Measurements from ENCODE around the gene NAV2.
A peak's percentile ranks its signal among the peaks of the same experiment; 100 is the strongest.

The NAV2 gene

GRCh38 chr11:19718951-19719350 is 6.3 kb downstream of the NAV2 start:
- DNase-seq, result no peak

DNA sequence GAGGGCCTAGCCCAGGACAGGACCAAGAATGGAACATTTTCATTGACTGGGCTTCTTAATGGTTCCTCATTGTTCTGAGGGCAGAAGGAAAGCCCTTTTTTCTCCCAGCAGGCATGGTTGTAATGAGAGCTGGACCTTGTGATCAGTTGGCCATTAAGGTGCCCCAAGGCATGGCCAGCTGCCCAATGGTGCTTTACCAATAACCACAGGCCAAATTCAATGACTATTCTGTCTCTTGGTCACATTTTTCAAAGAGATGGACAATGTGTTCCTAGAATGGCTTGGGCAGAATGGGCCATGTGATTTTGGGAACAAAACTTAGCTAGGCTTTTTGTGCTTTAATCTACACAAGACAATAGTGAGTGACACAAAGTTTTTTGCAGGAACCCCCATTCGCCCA is 7.3 kb downstream of the NAV2 start:
- no peak for DNase-seq

DNA sequence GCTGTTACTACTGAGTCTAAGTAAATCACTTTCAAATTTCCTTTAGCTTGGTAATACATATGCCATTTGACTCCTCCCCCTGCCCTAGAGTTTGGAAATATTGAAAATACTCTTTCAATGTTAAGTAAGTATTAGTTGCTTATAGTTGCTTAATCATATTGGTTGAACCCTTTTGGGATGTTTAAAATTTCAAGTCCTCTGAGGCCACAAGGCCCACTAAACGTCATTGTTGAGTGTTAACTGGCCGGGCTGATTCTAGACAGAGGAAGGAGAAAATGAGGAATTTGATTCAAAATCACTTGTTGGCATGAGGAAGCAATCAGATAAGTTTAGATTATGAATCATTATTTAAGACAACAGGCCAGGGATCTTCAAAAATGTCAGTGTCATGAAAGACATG is 8.5 kb downstream of the NAV2 start:
- DNase-seq, result no peak

DNA sequence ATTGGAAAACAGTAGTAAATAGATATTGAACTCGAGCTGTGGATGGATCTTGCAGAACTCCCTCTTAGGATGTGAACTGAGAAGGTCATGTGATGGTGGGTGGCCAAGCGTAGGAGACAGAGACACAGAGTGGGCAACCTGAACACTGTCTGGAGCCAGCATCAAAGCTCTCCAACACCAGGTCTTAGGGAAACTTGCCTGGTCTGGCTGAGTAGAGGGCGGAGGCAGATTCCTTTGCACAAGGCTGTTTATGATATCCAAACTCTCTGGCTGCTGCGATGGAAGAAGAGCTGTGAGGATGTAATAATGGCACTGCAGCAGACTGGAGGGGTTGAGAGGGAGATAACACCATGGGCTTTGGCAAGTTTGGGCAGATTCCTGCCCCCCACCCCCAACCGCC is 10.1 kb downstream of the NAV2 start:
- no peak for DNase-seq

DNA sequence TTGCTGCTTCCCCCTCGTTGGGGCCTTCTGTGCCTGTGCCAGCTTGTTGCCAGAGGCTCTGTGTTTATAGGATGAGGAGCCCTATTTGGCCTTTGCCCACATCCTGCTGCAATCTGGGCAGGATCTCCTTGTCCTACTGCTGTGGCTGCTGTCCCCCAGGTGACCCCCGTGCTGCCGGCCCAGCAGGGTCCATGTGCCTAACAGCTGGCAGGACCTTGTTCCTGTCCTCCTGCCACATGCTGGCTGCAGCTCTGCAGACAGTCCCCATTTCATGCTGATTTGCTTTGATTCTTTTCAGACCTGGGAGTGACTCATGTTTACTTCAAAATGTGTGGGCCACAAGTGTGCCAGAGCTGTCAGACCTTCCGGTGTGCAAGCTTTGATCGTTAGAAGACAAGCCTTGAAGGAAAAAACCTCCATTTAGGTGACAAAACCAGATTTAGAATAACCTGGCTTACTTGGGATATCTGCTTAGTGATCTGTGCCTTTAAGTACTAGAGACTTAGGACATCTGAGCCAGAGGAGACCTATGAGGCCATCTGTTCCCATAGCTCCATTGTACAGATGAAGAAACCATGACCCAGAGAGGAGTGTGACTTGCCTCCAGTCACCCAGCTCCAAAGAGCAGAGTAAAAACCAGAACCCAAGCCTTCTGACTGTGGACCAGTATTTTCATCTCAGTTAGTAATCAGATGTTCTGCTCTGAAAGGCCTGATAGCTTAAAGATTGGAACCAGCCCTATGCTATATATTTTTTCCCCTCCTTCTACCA is 11.1 kb downstream of the NAV2 start:
- DNase-seq, result peak in 1 of 2 donors; percentile 16

DNA sequence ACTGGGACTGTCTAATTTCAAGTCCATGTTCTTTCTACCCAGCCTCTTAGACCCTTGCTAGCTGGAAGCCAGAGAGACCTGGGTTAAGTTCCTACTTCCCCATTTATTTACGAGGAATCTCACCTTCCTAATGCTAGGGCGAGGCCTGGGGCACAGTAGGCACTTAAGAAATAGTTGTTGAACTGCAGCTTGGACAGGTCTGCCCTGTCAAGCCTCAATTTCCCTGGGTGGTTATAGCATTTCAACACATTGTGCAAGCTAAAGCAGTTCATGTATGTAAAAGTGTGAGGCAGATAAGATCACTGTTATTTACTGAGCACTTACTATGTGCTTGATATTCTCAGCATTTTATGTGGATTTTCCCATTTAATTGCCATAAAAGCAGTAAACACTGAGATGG is 12.1 kb downstream of the NAV2 start:
- DNase-seq, result no peak

DNA sequence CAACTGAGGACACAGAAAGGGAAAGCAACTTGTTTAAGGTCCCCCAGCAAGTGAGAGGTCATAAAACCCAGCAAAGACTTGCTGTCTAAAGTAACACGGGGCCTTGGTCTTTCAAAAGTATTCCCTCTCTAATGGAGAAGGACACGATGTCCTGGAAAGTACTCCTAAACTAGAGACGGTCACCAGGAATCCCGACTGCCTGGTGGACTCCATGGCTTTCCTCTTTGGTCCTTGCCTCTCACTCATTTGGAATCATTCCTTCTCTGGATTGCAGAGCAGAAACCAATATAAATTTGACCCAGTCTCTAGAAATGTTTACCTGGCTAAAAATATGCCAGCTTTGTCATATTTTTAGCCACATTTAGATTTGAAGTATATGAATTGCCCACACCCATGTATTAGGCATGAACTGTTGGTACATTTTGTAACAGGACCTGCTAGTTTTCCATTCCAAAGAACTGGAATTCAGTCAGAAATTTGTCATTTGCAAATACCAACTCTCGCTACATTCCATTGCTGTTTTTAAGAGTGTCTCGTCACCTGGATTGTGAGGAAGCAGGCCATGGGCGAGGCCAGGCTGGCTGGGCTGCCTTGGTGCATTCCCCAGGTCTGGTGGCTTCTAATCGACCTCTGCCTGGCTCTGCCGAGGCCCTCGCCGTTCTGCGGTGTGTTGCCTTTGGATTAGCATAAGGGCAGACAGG is 12.9 kb downstream of the NAV2 start:
- DNase-seq, result no peak

DNA sequence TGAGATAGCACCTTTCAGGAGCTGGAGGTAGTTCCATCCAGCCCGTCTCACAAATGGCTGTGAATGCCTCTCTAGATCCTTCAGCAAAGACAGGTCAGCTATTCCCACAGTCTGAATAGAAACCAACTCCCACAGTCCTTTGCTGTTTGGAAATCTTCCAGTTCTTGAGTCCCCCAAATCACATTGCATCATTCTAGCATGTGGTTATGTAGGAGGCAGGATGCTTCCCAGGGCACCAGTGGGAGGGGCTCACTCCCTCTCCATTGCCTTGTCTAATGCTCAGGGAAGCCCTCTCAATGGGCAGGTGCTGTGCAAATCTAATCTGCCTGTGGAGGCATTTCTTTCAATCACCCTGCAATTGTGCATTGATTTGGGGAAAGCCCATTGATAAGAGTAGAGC is 14.6 kb downstream of the NAV2 start:
- DNase-seq, result no peak

- DNase-seq, result no peak
Measured at GRCh38 chr11:19728436-19728835, 15.8 kb downstream of the NAV2 start.

GRCh38 chr11:19729141-19729540 is 16.5 kb downstream of the NAV2 start:
- no peak for DNase-seq

DNA sequence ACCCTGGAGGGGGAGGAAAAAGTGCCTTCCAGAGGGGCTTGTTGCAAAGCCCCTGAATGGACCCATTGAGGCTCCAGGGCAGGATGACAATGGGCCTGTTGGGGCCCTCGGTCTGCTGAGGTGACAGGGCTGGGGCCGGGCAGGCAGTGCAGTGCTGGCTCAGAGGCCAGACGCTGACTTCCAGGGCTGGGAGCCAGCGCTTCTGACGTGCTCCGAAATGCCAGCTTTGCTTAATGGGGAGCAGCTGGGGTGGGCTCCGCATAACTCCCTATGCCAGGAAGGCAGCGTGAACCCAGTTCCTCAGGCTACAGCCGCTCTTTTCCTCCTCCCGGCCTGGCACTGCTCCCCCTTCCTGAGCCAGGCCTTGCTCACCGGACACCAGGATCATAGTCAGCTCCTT is 17.7 kb downstream of the NAV2 start:
- DNase-seq, result no peak

- no peak for DNase-seq
Measured at GRCh38 chr11:19734171-19734570, 21.5 kb downstream of the NAV2 start.

- no peak for DNase-seq
Measured at GRCh38 chr11:19735157-19735908, 22.7 kb downstream of the NAV2 start.

DNA sequence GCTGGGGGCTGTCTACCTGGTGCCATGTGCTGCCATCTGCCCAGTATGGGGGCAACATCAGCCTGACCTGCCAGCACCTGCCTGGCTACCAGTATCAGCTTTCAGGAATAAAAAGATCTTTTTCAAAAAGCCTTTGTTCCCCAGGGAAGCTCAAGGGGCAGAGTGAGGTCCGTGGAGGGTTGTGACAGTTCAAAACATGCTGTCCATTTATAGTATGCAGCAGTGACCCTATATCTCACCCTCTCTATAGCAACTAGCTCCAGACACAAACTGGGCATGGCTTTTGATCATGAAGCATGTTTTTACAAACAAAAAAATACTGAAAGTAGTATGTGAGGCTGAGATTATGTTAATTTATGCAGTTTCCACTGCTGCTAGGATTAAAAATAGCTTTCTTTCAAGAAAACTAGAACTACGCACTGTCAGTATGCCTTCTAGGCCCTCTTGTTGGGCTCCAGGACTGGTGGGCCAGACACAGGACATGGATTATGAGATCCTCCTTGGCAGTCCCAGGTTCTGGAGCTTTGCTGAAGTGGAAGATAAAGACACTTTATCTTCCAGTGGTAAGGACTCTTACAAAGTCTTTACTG is 23.4 kb downstream of the NAV2 start:
- no peak for DNase-seq

- DNase-seq, result no peak
Measured at GRCh38 chr11:19736831-19737230, 24.2 kb downstream of the NAV2 start.

DNA sequence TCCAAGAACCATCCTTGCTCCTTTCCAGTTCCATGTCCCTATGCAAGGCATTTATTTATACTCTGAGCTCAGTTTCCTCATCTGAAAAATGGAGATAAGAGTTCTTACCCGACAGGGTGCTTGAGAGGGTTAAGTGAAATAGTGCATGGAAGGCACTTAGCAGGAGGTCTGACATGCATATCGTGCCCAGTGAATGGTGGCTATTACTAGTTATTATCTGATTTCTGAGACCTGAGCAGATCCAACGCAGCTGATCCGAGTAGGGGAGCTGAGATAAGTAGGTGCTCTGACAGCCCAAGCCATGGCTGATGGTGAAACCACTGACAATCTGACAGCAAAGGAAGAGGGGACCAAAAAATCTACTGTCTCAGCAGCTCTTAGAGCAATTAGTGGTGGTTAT is 24.9 kb downstream of the NAV2 start:
- no peak for DNase-seq

GRCh38 chr11:19738124-19738523 is 25.5 kb downstream of the NAV2 start:
- no peak for DNase-seq

DNA sequence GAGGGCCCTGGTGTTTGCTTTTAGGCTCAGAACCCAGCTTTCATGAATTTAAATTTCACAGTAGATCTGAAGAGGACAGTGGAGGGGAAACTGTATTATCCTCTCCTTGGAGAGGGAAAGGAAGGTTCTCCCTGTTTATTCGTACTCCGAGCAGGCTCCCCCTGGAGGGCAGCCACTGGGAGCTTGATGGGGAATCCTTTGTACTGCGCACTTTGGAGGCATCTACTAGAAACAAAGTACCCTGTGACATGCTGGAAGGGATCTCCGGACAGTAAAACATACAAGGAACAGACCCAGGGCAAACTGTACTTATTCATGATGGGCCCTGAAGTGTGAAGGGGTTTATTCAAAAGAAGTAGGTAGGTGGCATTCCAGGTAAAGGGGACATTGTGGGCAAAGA is 27.2 kb downstream of the NAV2 start:
- DNase-seq, result no peak

DNA sequence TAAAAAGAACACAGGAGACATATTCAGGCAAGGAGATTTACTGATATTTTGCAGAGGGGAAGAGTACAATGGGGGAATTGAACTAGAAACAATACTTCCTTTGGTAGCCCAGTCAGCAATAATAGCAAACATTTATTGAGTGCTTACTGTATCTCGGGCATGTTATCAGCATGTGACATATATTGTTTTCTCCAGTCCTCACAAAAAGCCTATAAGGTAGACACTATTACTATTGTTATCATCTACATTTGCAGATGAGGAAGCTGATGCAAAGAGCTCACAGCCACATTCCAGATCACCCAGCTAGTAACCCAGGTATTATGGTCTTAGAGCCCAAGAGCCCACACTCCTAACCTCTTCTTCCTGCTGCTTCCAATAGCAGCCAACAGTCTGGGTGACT is 27.9 kb downstream of the NAV2 start:
- DNase-seq, result no peak

DNA sequence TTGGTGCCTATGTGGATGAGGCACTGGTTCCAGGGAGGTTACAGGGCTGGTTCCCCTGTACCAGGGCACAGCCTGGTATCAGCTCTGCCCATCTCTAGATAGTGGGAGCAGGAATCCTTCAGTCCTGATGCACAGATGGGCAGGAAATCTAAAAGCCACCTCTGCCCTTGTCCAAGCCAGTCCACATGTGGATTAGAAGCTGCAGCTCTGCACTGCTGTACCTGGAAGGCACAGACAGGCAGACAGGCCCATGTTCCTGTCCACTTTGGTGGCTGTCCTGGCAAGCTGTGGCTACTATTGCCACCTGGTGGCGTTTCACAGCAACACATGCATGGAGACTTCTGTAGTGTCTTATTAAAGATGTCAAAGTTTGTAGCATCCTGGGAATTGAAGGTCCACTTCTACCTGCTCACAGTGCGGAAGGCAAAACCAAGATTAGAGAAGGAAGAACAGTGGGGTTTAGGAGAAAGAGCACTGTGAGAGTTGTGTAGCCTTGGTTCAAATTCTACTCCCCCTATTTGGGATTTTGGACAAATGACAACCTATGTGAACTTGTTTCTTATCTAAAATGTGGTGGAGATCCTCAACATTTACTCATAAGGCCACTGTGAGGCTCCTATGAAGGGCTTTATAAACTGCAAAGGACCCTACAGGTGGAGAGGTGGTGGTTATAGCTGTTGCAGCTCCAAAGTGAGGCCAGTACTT is 30.1 kb downstream of the NAV2 start:
- DNase-seq, result peak; percentile 56 to 59

DNA sequence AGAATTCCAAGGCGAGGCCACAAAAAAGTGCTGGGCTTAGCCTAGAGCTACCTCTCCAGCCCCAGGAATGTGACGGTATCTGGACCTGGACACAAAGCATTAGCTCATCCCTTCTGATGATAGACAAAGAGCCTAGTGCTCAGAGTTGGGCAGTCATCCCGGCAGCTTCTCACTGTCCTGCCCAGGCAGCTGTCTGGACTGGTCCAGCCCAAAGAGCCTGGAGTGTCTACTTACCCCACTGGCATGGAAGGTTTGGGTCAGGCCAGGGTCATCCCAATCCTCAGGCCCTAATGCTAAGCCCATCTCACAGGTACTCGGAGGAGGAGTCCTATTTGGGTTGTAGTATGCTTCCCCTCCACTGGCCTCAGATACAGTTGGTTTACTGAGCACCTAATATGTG is 31.0 kb downstream of the NAV2 start:
- no peak for DNase-seq

- DNase-seq, result no peak
Measured at GRCh38 chr11:19744130-19744529, 31.5 kb downstream of the NAV2 start.

DNA sequence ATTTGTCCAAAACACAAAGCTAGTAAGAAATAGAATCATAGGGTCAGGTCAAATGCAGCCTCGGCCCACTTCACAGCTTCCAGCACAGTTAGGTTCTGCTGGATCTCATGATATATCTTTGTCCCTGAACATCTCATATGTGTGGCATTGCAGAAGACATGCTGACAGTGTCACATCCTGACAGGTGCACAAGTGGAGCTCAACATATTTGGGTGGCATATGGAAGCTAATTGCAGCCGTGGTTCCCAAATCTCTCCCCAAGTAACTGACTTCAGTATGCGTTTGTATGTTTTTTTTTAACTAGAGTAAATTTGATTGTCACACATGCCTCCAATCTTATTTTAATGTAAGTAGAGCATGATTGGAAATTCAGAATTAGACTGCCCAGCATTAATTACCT is 33.4 kb downstream of the NAV2 start:
- DNase-seq, result no peak
